Heart left ventricle (tissue), 13 donors: ENCODE measurements around the gene IKZF3.

Experiments
- CTCF ChIP-seq, 12 donors: fragments of 200-600 bp; sonication (generic) in 4 of 12; IDR thresholded peaks; one replicate each; pipeline versions ENCODE4 v1.5.0 to v1.8.0; 2018 to 2022; ENCODE audit warnings: antibody characterized with exemption in 12 of 12, mild to moderate bottlenecking in 5 of 12
- POLR2A ChIP-seq, 2 donors: fragments of 450-650 bp; IDR thresholded peaks; one replicate each; pipeline ENCODE4 v1.6.1; 2017; ENCODE audit warnings: antibody characterized with exemption in 2 of 2, mild to moderate bottlenecking in 2 of 2, moderate library complexity in 2 of 2
- donor health status: ischemic (EF 13 %, LVEDD 7.1; RV severe dilation, severe dysfunction).
- donor health status: DM: no; HTN: yes; CAD: no.
- donor health status: DM: no; HTN: no; CAD: no.
- donor health status: ischemic (EF 25% LVEDD 6.9; RV normal size, moderate dysfunction).
- donor health status: ischemic (EF 25% LVEDD 5.7; RV mildly dilated, moderate dysfunction).
- donor health status: ischemic (EF 35%, LVEDD 5.7; RV mildly dilated, moderate dysfunction).
- donor health status: nonischemic (EF 11% LVEDD 7.7; RV severe dilation, severe dysfunction).
- donor health status: DM: yes; HTN: yes; CAD: no.
- donor health status: PGD.
- donor health status: ischemic (EF 29% LVEDD 5.4; RV normal size, mild dysfunction).
- donor health status: nonischemic (EF 23%, LVEDD 6.1; RV moderate dilation, normal function).

GRCh38 chr17:39782481-39782880, 81.6 kb downstream of the IKZF3 start:
- no peak for TF ChIP-seq CTCF (IDR thresholded peaks at IDR 0.05)
- no peak for TF ChIP-seq POLR2A (IDR thresholded peaks at IDR 0.05)
